NCI-H2029 (cell line): ENCODE data around the gene GANC.

Experiments
- DNase-seq: peaks from one replicate; lab custom pipeline; 2025; lab: John Stamatoyannopoulos, UW

The GANC gene

GRCh38 chr15:42375941-42376340 lies 102.9 kb downstream of the GANC start:
- DNase-seq: no peak

- no peak for DNase-seq
These were observed 105.0 kb downstream of the GANC start for GRCh38 chr15:42378011-42378410.

- no peak for DNase-seq
These were observed 111.6 kb downstream of the GANC start for GRCh38 chr15:42384597-42384996.

GRCh38 chr15:42385206-42385979 lies 112.4 kb downstream of the GANC start:
- no peak for DNase-seq

DNA sequence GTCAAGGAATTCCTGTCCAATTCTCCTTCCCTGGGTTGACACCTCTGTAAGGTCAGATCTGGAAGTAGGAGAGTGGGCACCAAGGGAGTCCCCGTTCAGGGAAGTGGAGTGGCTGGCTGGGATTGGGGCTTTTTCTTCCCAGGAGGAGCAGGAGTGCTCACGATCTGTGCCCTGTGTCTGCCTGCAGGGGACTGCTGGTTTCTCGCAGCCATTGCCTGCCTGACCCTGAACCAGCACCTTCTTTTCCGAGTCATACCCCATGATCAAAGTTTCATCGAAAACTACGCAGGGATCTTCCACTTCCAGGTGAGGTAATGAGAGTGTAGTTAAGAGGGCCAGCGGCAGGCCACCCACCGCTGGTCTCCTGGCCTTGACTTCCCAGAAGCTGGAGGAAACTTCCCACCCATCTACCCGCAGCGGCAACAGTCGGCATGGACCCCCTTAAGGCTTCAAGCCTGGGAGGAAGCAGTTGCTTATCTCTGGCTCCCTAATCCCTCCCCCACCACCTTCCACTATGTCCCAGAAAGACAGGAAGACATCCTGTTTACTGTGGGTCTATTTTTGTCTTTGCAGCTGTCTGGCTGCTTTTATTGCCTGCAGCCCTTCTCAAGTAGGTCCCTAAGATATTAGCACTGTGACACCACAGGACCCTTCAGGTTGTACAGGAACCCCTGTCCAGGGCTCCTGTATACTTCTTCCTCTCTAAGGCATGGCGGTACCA lies 113.1 kb downstream of the GANC start:
- no peak for DNase-seq

DNA sequence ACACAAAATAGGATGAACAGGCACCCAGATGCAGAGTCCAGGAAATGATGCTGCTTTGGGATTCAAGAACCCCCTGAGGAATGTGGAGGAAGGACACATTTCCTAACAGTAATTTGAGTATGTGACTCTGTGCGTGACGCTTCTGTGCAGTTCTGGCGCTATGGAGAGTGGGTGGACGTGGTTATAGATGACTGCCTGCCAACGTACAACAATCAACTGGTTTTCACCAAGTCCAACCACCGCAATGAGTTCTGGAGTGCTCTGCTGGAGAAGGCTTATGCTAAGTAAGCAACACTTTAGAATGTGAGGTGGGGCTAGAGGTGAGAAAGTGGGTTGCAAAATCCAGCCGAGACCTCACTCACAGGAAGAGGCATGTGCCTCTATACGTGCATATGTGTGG lies 114.6 kb downstream of the GANC start:
- DNase-seq: no peak

- no peak for DNase-seq
These were observed 119.5 kb downstream of the GANC start for GRCh38 chr15:42392309-42393024.

GRCh38 chr15:42394106-42394505 lies 121.1 kb downstream of the GANC start:
- DNase-seq: no peak

DNA sequence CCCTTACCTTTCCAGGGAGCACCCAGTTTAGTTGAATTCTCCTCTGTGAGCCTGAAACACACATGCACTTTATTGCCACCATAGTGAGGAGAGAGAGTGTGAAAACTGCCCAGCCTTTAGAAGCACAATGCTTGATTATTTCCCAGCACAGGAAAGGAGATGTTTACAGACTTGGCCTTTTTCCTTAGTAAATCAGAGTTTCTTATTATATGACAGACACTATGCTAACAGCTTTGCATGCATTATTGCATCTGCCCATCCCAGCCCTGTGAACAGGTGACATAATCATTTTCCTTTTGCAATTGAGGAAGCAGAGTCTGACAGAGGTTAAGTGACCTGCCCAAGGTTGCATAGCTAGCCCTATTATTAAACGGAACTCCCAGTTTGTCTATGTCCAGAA lies 122.8 kb downstream of the GANC start:
- DNase-seq: no peak

DNA sequence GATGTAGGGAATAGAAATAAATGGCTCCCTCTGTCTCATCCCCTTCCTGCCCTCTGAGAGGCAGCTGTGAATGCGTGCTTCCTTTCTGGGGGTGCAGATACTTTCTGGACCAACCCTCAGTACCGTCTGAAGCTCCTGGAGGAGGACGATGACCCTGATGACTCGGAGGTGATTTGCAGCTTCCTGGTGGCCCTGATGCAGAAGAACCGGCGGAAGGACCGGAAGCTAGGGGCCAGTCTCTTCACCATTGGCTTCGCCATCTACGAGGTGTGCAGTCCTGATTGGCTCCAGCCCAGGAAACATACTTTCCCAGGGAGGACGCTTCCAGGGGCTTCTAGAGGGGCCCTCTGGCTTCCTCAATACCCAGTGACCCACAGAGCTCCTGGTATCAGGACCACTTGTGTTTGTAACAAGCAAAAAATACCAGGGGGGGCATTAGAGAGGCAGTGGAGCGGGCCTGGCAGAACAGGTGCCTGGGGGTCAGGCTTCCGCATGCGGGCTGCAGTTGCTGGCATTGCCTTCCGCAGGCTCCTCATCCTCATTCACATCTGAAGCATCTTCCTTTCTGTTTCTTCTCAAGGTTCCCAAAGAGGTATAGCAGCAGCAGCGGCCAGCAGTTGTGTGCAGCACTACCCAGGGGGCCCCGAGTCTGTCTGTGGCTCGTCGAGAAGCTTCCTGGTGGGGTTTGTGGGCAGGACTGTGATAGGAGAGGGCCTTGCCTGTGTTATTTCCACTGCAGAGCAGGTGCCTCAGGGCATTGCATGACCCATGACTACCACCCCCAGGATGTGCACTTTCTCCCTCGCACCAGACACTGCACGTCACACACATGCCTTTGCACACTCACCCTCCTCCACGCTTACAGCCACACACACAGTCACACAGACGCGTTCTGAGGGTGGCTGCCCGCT lies 128.8 kb downstream of the GANC start:
- no peak for DNase-seq

GRCh38 chr15:42402455-42403205 lies 129.6 kb downstream of the GANC start:
- DNase-seq: no peak

DNA sequence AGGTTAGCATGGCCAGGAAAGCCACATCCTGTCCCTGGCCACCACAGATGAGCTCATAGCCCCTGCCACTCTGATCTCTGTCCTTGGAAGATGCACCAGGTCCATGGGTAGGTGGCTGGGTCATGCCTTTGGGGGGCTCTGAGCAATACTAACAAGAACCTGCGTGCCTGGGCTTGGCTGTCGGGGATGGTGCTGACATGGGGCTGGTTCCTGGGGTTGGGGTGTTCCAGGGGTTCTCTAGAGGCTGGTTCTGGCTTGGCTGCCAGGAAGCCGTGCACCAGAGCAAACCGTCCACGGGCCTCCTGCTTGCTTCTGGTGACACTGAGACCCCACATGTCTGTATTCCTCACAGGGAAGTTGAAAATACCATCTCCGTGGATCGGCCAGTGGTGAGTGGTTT lies 130.4 kb downstream of the GANC start:
- DNase-seq: no peak

GRCh38 chr15:42404461-42405235 lies 131.6 kb downstream of the GANC start:
- DNase-seq: no peak

GRCh38 chr15:42405863-42406482 lies 133.0 kb downstream of the GANC start:
- DNase-seq: no peak
